Suprapubic skin (tissue), 4 donors: Measurements from ENCODE around the gene RARB.

Source experiments
- POLR2A ChIP-seq, 2 donors: fragments of 450-650 bp; IDR thresholded peaks; one replicate each; pipeline ENCODE4 v1.6.1; 2017; ENCODE audit warnings: antibody characterized with exemption in 2 of 2, mild to moderate bottlenecking in 2 of 2, moderate library complexity in 2 of 2
- POLR2AphosphoS5 ChIP-seq, 3 donors: sonication (generic); formaldehyde crosslinking; IDR thresholded peaks; one replicate each; pipeline ENCODE4 v1.6.1; 2017; ENCODE audit warnings: antibody characterized with exemption in 3 of 3
- TF ChIP-seq, protein P1 (sequence below), 2 donors: fragments of 200-600 bp in 1 of 2; fragments of 450-650 bp in 1 of 2; sonication (generic) in 1 of 2; IDR thresholded peaks; one replicate each; pipeline ENCODE4 v1.5.1; 2016 to 2019; ENCODE audit warnings: antibody characterized with exemption in 2 of 2, mild to moderate bottlenecking in 1 of 2, moderate library complexity in 1 of 2

DNA sequence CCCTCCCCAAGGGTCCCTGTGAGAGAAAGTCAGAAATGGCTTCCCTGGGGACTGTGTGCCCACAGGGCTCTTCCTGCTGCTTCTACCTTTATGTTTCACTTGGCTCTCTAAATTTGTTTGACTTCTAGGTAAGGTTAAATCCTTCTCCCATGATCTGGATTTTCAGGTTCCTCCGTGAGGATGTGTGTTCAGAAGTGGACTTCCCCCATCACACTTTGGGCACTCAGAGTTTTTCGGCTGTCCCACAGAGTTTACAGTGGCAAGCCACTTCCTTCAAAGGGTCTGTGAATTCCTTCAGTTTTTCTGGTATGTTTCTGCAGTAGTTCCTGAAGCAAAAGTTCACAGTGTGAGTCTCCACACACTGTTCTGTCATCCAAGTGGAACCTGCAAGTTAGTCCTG, 30.9 kb upstream of the RARB start:
- TF ChIP-seq POLR2A (IDR thresholded peaks at IDR 0.05) (no peak), POLR2AphosphoS5 (IDR thresholded peaks at IDR 0.05) (no peak)
- TF ChIP-seq, protein P1, sequence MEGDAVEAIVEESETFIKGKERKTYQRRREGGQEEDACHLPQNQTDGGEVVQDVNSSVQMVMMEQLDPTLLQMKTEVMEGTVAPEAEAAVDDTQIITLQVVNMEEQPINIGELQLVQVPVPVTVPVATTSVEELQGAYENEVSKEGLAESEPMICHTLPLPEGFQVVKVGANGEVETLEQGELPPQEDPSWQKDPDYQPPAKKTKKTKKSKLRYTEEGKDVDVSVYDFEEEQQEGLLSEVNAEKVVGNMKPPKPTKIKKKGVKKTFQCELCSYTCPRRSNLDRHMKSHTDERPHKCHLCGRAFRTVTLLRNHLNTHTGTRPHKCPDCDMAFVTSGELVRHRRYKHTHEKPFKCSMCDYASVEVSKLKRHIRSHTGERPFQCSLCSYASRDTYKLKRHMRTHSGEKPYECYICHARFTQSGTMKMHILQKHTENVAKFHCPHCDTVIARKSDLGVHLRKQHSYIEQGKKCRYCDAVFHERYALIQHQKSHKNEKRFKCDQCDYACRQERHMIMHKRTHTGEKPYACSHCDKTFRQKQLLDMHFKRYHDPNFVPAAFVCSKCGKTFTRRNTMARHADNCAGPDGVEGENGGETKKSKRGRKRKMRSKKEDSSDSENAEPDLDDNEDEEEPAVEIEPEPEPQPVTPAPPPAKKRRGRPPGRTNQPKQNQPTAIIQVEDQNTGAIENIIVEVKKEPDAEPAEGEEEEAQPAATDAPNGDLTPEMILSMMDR (IDR thresholded peaks at IDR 0.05): no peak
